OCI-LY7 (cell line): Measurements from ENCODE around the gene MEIS2. TPM values are rescaled to one million over a fixed set of nuclear protein-coding genes. Genes with fewer than 3 reads are reported as not detected.

Experiments used
- BruUV-seq: library from RNA; stranded (reverse); fragments of 400-500 nt; replicated peaks from 2 replicates; lab custom pipeline; 2021; lab: Mats Ljungman, UMichigan
- CTCF ChIA-PET: fragments of 300-600 bp; sonication (Branson Sonifier 250); formaldehyde crosslinking; loops from one replicate; lab custom pipeline; 2022; ENCODE audit warnings: antibody characterized with exemption; ENCODE audit not compliant: unreplicated experiment; lab: Charles Lee
- POLR2A ChIA-PET: fragments of 300-600 bp; sonication (Branson Sonifier 250); formaldehyde crosslinking; loops from one replicate; lab custom pipeline; 2022; ENCODE audit warnings: antibody characterized with exemption; lab: Charles Lee
- DNase-seq: peaks from one replicate; pipeline ENCODE4 v3.0.0-alpha.2; 2015; ENCODE audit warnings: low spot score
- H2AFZ ChIP-seq: fragments of 200-600 bp; sonication (generic), shearing (Covaris generic); 2 replicates; pipeline ENCODE4 v1.6.1; 2014; ENCODE audit warnings: mild to moderate bottlenecking, antibody characterized with exemption, low read length, moderate library complexity
- H3K27ac ChIP-seq: fragments of 200-600 bp; sonication (generic); 2 replicates; pipeline ENCODE4 v1.5.1; 2014; ENCODE audit warnings: mixed run types, low read depth, mild to moderate bottlenecking, moderate library complexity, low read length, inconsistent platforms; ENCODE audit not compliant: poor library complexity, severe bottlenecking
- H3K36me3 ChIP-seq: fragments of 200-600 bp; sonication (generic); 2 replicates; pipeline ENCODE4 v1.6.1; 2014; ENCODE audit warnings: mild to moderate bottlenecking, antibody characterized with exemption, low read length, moderate library complexity, mixed read lengths; ENCODE audit not compliant: insufficient read depth
- H3K4me1 ChIP-seq: fragments of 200-600 bp; sonication (generic); 2 replicates; pipeline ENCODE4 v1.5.1; 2014; ENCODE audit warnings: mild to moderate bottlenecking, low read length; ENCODE audit not compliant: insufficient read depth, poor library complexity, severe bottlenecking
- H3K4me2 ChIP-seq: fragments of 200-600 bp; sonication (generic); 2 replicates; pipeline ENCODE4 v1.6.1; 2014; ENCODE audit warnings: mild to moderate bottlenecking, low read length
- H3K4me3 ChIP-seq: fragments of 200-600 bp; sonication (generic); 2 replicates; pipeline ENCODE4 v1.5.1; 2014; ENCODE audit warnings: mild to moderate bottlenecking, low read depth, low read length; ENCODE audit not compliant: poor library complexity, severe bottlenecking
- H3K79me2 ChIP-seq: fragments of 200-600 bp; sonication (generic); 2 replicates; pipeline ENCODE4 v1.6.1; 2016; ENCODE audit warnings: low read depth, mild to moderate bottlenecking, low read length, moderate library complexity, mixed read lengths; ENCODE audit not compliant: insufficient read depth
- H3K9me2 ChIP-seq: fragments of 200-600 bp; sonication (generic); 2 replicates; pipeline ENCODE4 v1.6.1; 2016; ENCODE audit warnings: mild to moderate bottlenecking, low read length, mixed read lengths; ENCODE audit not compliant: insufficient read depth
- H3K9me3 ChIP-seq: fragments of 200-600 bp; sonication (generic); 2 replicates; pipeline ENCODE4 v1.6.1; 2014; ENCODE audit warnings: mild to moderate bottlenecking, mixed run types, low read length, mixed read lengths
- H4K20me1 ChIP-seq: fragments of 200-600 bp; sonication (generic); 2 replicates; pipeline ENCODE4 v1.6.1; 2014; ENCODE audit warnings: mild to moderate bottlenecking, antibody characterized with exemption, low read length, moderate library complexity, mixed read lengths; ENCODE audit not compliant: insufficient read depth
- EZH2phosphoT487 ChIP-seq: fragments of 200-600 bp; sonication (generic); IDR thresholded peaks from 2 replicates; pipeline ENCODE4 v1.6.1; 2018; ENCODE audit warnings: low read depth, borderline replicate concordance, mild to moderate bottlenecking, mixed run types, antibody characterized with exemption, low read length, moderate library complexity, mixed read lengths
- intact Hi-C: fragments of 100-400 bp; cut with micrococcal nuclease; formaldehyde crosslinking; loops from one replicate; pipeline ENCODE4 v1.10.0; 2022; ENCODE audit not compliant: unreplicated experiment
- total RNA-seq, 2 experiments: library from RNA; depleted of rRNA in 1 of 2; stranded (reverse); fragments of >200 nt in 1 of 2; shearing (Covaris generic) in 1 of 2; gene quantifications; 2 replicates each; pipeline ENCODE4 v1.2.3, GENCODE V29; 2014 to 2022
- TF ChIP-seq, protein P1 (sequence below): fragments of 200-600 bp; sonication (generic); conservative IDR thresholded peaks from 2 replicates; pipeline ENCODE4 v1.5.1; 2014; ENCODE audit warnings: mild to moderate bottlenecking, antibody characterized with exemption, low read length, moderate library complexity, mixed read lengths

The MEIS2 gene
- total RNA-seq, 2 experiments from 2014 or later, result 31.0 to 35.8 TPM

DNA sequence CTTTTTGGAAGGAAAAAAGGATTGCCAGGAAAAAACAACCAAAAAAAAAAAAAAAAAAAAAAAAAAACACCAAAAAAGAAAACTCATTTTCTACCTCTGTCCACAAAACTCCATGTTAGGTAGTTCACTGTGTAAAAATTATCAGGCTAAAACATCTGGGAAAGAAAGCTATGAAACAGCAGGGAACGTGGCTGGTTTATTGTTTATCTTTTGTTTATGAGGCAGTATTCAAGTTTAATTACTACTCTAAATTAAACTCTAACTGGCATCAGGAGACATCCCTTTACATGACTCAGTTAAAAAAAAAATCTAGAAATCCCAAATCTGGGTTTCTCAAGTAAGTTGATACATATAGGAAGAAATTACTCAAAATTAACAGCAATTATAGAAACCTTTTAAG lies 21.8 kb downstream of the MEIS2 start:
- Histone ChIP-seq H3K4me1 (no peaks in the 10 kb centered on the region), H4K20me1 (no peaks in the 10 kb centered on the region), H3K27ac (no peak overlapping the region), H3K79me2 (no peaks in the 10 kb centered on the region), H2AFZ (no peak overlapping the region), H3K9me3 (no peaks in the 10 kb centered on the region), H3K9me2 (no peaks in the 10 kb centered on the region), H3K36me3 (peaks cover 47% of the 10 kb centered on the region), H3K4me2 (no peak overlapping the region), H3K4me3 (no peak overlapping the region)
- ChIA-PET CTCF (no interaction called here), POLR2A (interaction anchor here (0.7 kb wide), 2 partner anchors 31 to 531 kb away, joined by 3 read pairs; no protein-coding TSS in a partner anchor)
- TF ChIP-seq EZH2phosphoT487, result no peak
- TF ChIP-seq, protein P1, sequence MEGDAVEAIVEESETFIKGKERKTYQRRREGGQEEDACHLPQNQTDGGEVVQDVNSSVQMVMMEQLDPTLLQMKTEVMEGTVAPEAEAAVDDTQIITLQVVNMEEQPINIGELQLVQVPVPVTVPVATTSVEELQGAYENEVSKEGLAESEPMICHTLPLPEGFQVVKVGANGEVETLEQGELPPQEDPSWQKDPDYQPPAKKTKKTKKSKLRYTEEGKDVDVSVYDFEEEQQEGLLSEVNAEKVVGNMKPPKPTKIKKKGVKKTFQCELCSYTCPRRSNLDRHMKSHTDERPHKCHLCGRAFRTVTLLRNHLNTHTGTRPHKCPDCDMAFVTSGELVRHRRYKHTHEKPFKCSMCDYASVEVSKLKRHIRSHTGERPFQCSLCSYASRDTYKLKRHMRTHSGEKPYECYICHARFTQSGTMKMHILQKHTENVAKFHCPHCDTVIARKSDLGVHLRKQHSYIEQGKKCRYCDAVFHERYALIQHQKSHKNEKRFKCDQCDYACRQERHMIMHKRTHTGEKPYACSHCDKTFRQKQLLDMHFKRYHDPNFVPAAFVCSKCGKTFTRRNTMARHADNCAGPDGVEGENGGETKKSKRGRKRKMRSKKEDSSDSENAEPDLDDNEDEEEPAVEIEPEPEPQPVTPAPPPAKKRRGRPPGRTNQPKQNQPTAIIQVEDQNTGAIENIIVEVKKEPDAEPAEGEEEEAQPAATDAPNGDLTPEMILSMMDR, result no peak
- BruUV-seq, result no TSS peak
- DNase-seq, result no peak
- intact Hi-C loops, result no loop called here

DNA sequence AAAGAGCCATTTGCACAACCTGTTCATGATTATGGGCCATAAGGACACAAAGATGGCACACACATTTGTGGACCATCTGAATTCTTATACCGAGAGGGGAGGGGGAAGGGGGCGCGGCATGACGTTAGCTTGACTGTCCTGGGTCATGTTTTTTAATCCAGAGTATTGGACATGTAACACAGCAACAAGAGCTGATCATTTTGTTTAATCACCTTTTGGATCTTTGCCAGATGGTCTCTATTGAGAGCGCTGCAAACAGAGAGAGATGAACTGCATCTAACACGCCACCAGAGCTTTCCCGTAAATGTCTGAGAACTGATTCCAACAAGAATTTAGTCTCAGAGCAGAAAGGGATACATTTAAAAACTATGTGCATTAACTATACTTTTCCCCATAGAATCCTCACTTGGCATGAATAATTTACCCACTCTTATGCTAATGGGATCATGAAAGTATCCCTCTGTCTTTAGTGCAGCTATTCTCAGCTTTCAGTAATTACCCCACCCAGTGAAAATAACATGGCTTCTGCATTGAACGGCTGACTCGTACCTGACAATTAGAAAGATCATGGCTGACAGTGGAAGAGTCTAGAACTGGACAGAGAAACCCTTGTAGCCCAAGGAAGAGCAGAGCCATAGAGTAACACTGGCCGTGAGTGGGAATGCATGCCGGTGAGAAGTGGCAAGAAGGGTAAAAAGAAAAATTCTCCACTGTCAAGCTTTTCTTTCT lies 22.6 kb downstream of the MEIS2 start:
- CTCF ChIA-PET, result no interaction called here
- DNase-seq, result no peak
- Histone ChIP-seq H3K4me3 (no peak overlapping the region), H3K27ac (no peak overlapping the region), H3K79me2 (no peaks in the 10 kb centered on the region), H3K4me2 (no peak overlapping the region), H3K36me3 (peaks cover 39% of the 10 kb centered on the region), H3K9me2 (no peaks in the 10 kb centered on the region), H3K4me1 (no peaks in the 10 kb centered on the region), H2AFZ (no peak overlapping the region), H4K20me1 (no peaks in the 10 kb centered on the region), H3K9me3 (no peaks in the 10 kb centered on the region)
- no TSS peak for BruUV-seq
- POLR2A ChIA-PET, result interaction anchor here (0.7 kb wide), 1 partner anchor 804 kb away, joined by 3 read pairs; no protein-coding TSS in a partner anchor
- intact Hi-C loops, result no loop called here
- TF ChIP-seq, protein P1, result no peak
- TF ChIP-seq EZH2phosphoT487, result no peak

DNA sequence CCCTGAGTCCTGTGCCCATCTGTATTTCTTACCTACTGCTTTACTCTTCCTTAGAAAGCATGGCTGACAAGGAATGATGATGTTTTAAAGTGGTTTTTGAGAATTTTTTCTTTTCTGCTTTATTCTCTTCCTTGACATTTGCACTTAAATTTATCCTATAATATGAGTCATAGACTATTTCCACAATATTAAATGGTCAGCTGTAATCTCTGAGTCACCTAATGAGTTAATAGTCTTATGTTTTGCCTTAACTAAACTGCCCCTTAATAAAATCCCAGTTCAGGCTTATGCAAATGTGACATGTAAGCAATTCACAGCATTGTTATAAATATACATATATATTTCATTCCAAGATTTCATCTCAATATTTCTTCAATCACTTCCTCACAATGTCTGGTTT lies 23.8 kb downstream of the MEIS2 start:
- DNase-seq, result no peak
- peaks cover 31% of the 10 kb centered on the region; the same call in 1 of the 2 replicates for H3K36me3 ChIP-seq
- H4K20me1 ChIP-seq, result no peaks in the 10 kb centered on the region
- TF ChIP-seq, protein P1, result no peak
- TF ChIP-seq EZH2phosphoT487, result no peak
- CTCF ChIA-PET, result no interaction called here
- POLR2A ChIA-PET, result no interaction called here
- H3K4me2 ChIP-seq, result peak overlapping the region; percentile 22; the same call in 1 of the 2 replicates
- no peaks in the 10 kb centered on the region for H3K79me2 ChIP-seq
- H3K4me1 ChIP-seq, result no peaks in the 10 kb centered on the region
- H3K27ac ChIP-seq, result no peak overlapping the region
- BruUV-seq, result no TSS peak
- no peaks in the 10 kb centered on the region for H3K9me3 ChIP-seq
- intact Hi-C loops, result no loop called here
- H3K4me3 ChIP-seq, result no peak overlapping the region
- H3K9me2 ChIP-seq, result no peaks in the 10 kb centered on the region
- no peak overlapping the region for H2AFZ ChIP-seq
